CD4-positive, alpha-beta T cell treated with Interleukin-21 for 1 hour (primary cell): ENCODE measurements around the gene CACNA1A.
"Not testable (repeated sequence)": the region's sequence is repeated elsewhere in the genome, so short reads cannot be mapped to it uniquely, and the experiment has no call there.

Experiments used
- DNase-seq: peaks from one replicate; pipeline ENCODE4 v3.0.0-alpha.2; 2020

Gene CACNA1A

GRCh38 chr19:13185763-13186657, 320.3 kb downstream of the CACNA1A start:
- DNase-seq = not testable (repeated sequence)

DNA sequence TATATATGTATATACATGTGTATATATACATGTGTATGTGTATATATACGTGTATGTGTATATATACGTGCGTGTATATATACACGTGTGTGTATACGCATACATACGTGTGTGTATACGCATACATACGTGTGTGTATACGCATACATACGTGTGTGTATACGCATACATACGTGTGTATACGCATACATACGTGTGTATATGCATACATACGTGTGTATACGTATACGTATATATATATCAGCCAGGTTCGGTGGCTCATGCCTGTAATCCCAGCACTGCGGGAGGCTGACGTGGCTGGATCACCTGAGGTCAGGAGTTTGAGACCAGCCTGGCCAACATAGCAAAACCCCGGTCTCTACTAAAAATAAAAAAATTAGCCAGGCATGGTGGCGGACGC, 321.4 kb downstream of the CACNA1A start:
- DNase-seq = not testable (repeated sequence)

DNA sequence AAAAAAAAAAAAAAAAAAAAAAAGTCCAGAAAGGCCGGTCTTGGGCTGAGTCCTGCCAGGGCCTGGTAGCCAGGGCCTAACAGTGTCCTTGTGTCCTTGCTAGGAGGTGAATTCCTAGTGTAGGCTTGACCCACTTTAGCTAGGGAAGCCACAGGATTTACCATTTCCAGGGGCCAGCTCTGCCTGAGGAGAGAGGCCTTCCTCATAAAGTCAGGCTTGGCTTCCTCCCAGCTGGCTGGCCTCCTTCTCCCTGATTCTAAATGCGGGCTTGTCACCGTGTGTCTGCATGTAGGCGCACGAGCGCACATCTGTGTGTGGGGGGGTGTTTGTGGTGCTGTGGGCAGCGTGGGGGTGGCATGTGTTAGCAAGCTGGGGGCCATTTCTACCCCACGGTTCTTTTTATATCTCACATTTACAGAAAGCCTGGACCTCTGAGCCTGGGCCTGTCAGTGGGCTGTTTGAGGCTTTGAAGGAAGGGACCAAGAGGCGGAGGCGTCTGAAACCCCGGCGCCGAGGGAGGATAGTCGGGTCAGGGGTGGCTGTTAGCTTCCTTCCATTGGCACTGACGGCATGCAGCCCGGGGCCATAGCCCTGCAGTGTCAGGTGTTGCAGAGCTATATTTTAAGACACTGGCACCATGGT, 324.4 kb downstream of the CACNA1A start:
- DNase-seq = peak; percentile 48

- not testable (repeated sequence) for DNase-seq
These were observed 328.0 kb downstream of the CACNA1A start for GRCh38 chr19:13178291-13178690.

DNA sequence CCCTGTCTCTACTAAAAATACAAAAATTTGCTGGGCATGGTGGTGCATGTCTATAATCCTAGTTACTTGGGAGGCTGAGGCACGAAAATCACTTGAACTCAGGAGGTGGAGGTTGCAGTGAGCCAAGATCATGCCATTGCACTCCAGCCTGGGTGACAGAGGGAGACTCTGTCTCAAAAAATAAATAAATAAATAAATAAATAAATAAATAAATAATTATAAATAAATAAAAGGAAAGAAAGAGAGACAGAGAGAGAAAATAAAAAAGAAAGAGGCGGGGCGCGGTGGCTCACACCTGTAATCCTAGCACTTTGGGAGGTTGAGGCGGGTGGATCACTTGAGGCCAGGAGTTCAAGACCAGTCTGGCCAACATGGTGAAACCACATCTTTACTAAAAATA, 328.7 kb downstream of the CACNA1A start:
- not testable (repeated sequence) for DNase-seq

DNA sequence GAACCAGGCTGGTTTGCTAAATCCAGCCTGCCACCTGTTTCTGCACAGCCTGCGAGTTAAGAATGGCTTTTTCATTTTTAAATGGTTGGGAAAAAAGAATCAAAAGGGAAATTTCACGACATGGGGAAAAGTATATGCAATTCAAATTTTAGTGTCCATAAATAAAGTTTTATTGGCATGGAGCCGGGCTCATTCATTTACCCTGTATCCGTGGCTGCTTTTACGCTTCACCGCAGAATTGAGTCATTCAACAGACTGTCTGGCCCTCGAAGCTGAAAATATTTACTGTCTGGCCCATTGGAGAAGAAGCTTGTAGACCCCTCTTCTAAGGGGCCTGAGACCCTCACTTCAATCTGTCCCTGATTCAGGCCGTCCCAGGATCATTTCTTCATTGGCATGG, 329.9 kb downstream of the CACNA1A start:
- no peak for DNase-seq

DNA sequence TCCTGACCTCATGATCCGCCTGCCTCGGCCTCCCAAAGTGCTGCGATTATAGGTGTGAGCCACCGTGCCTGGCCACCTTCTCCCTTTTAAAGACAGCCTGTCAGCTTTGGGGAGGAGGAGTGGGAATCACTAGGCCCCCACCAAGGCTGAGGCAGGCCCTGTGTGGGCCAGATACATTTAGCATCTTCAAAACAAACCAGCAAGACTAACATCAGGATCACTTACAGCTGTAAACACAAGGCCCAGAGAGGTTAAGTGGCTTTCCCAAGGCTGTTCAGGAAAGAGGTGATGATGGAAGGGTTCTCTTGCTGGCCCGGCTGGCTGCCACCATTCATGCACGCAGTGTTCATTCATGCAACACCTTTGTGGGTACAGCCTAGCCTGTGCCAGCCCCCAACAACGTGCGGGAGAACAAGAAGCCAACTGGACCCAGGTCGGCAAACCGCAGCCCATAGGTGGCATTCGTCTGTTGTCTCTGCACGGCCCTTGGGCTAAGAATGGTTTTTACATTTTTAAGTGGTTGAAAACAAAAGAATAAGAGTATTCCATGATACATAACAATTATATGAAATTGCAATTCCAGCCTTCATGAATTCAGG, 333.0 kb downstream of the CACNA1A start:
- no peak for DNase-seq

GRCh38 chr19:13172346-13173138, 333.7 kb downstream of the CACNA1A start:
- peak; percentile 77 for DNase-seq

GRCh38 chr19:13171146-13171545, 335.1 kb downstream of the CACNA1A start:
- no peak for DNase-seq

GRCh38 chr19:13169769-13170168, 336.5 kb downstream of the CACNA1A start:
- DNase-seq = no peak

DNA sequence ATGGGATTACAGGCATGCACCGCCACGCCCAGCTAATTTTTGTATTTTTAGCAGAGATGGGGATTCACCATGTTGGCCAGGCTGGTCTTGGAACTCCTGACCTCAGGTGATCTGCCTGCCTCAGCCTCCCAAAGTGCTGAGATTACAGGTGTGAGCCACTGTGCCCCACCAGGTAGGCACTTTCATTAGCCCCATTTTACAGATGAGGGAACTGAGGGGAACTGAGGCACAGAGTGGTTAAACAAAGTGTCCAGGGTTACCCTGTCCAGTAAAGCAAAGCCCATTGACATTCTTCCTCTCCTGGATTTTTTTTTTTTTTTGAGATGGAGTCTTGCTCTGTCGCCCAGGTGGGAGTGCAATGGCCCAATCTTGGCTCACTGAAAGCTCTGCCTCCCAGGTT, 340.1 kb downstream of the CACNA1A start:
- not testable (repeated sequence) for DNase-seq

- no peak for DNase-seq
These were observed 340.9 kb downstream of the CACNA1A start for GRCh38 chr19:13165162-13165997.

GRCh38 chr19:13164343-13165161, 341.7 kb downstream of the CACNA1A start:
- peak; percentile 60 for DNase-seq

- peak; percentile 34 for DNase-seq
These were observed 342.5 kb downstream of the CACNA1A start for GRCh38 chr19:13163609-13164342.

DNA sequence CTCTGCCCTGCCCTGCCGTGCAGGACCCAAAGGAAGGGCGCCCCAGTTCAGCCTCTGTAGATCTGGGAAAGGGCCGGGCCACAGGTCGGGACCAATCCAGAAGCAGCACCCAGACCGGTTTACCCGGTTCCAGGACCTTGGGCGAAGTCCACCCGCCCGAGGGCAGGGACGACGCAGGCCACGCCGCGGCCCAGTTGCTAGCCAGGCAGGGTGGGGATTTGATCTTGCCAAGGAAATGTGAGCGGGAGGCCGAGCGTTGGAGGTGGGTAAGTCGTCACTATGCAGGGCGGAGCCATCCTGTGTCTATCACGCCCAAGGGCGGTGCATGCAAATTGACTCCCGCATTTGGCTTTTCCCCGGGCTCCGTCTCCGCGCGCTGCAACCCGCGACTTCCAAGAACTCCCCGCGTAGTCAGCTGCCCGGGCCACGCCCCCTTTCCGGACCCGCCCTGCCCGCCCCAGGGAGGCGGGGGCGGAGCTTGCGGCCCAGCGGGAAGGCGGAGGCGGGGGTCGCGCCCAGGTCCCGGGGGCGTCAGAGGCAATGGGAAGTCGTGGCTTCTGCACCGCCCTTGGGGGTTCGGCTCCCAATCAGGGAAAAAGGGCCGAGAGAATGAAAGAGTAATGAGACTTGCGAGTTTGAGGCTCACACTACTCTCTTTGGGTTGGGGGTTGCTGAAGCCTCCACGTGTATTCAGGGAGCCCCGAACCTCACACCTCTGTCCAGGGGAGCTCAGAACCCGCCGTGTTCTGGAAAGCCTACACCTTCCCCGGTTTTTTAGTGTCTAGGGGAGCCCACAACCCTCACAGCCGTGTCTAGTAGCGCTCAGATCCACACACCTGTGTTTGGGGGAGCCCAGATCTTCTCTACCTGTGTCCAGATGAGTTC, 343.3 kb downstream of the CACNA1A start:
- DNase-seq = peak; percentile 91

GRCh38 chr19:13160557-13160956, 345.7 kb downstream of the CACNA1A start:
- DNase-seq = no peak

DNA sequence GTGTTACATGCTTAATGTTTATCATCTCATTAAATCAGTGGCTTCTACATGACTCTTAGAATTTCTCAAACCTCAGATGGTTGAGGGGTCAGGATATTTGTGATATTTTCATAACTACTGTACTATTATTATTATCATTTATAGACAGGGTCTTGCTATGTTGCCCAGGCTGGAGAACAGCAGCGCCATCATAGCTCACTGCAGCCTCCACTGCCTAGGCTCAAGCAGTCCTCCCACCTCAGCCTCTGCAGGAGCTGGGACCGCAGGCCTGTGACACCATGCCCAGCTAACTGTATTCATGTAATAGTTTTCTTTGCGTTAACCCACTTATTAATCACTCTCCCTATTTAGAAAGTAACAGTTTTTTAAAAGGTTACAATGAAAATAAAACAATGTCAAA, 346.6 kb downstream of the CACNA1A start:
- no peak for DNase-seq
